NB4 (cell line): Measurements from ENCODE around the gene CHRNG.
"Not testable (repeated sequence)": the region's sequence is repeated elsewhere in the genome, so short reads cannot be mapped to it uniquely, and the experiment has no call there.

Source experiments
- DNase-seq: peaks from one replicate; pipeline ENCODE4 v3.0.0; 2010; ENCODE audit warnings: low read depth
- H3K4me3 ChIP-seq: one replicate; pipeline ENCODE4 v1.5.1; 2011; ENCODE audit warnings: mild to moderate bottlenecking, low read depth, low read length, moderate library complexity
- MYC ChIP-seq: IDR thresholded peaks from 2 replicates; pipeline ENCODE4 v1.6.1; 2011; ENCODE audit warnings: low read depth, low read length
- POLR2A ChIP-seq: IDR thresholded peaks from 2 replicates; pipeline ENCODE4 v1.6.1; 2011; ENCODE audit warnings: mild to moderate bottlenecking; ENCODE audit not compliant: insufficient read length; ENCODE audit errors: extremely low read depth
- TF ChIP-seq, protein P1 (sequence below): IDR thresholded peaks from one replicate; pipeline ENCODE4 v1.5.1; 2012; ENCODE audit warnings: low read depth, low read length
- TF ChIP-seq, protein P2 (sequence below): IDR thresholded peaks from 2 replicates; pipeline ENCODE4 v1.6.1; 2011; ENCODE audit warnings: low read depth, low read length

The CHRNG gene

DNA sequence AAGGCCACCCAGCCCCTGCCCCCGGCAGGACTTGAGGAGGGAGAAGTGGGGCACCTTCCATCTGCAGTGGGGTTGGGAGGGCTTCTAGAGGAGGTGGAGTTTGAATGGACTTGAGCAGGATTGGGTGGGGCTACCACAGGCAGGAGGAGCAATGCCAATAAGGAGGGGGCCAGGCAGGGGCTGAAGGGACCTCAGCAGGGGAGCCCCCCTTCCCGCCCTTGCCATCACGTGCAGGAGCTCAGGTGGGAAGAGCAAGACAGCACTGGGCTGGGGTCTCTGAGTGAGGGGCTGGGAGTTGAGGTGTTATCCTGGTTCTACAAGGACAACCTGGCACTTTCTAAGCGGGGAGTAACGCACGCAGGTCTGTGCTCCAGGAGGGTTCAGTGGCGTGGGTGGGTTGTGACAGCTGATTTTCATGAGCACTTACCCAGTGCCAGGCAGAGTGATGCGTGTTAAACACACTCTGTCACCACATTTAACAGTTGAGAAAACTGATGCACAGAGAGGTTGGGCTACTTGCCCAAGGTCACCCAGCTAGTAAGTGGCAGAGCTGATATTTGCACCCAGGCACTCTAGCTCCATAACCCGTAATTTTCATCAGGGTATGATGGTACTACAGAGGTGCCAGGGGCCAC, 8.7 kb upstream of the CHRNG start:
- TF ChIP-seq, protein P1, sequence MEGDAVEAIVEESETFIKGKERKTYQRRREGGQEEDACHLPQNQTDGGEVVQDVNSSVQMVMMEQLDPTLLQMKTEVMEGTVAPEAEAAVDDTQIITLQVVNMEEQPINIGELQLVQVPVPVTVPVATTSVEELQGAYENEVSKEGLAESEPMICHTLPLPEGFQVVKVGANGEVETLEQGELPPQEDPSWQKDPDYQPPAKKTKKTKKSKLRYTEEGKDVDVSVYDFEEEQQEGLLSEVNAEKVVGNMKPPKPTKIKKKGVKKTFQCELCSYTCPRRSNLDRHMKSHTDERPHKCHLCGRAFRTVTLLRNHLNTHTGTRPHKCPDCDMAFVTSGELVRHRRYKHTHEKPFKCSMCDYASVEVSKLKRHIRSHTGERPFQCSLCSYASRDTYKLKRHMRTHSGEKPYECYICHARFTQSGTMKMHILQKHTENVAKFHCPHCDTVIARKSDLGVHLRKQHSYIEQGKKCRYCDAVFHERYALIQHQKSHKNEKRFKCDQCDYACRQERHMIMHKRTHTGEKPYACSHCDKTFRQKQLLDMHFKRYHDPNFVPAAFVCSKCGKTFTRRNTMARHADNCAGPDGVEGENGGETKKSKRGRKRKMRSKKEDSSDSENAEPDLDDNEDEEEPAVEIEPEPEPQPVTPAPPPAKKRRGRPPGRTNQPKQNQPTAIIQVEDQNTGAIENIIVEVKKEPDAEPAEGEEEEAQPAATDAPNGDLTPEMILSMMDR, result no peak
- TF ChIP-seq POLR2A (no peak), MYC (no peak)
- TF ChIP-seq, protein P2, sequence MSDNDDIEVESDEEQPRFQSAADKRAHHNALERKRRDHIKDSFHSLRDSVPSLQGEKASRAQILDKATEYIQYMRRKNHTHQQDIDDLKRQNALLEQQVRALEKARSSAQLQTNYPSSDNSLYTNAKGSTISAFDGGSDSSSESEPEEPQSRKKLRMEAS, result no peak
- no peak for DNase-seq
- no peak overlapping the region for H3K4me3 ChIP-seq

DNA sequence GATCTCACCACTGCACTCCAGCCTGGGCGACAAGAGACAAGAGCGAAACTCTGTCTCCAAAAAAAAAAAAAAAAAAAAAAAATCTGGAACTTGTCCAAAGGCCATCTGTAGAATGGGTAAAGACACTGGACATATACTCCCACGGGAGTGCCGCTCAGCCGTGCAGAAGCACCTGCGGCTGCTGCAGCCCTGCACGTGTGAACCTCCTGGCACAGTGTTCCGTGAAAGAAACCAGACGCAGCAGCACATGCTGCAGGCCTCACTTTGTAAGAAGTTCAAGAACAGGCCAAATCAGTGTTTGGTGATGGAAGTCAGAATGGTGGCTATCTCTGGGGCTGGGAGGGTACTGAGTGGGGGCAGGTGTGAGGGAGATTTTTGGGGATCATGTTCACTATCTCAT, 7.1 kb upstream of the CHRNG start:
- no peak for DNase-seq
- no peak overlapping the region for H3K4me3 ChIP-seq
- TF ChIP-seq POLR2A, result no peak
- TF ChIP-seq MYC, result no peak

DNA sequence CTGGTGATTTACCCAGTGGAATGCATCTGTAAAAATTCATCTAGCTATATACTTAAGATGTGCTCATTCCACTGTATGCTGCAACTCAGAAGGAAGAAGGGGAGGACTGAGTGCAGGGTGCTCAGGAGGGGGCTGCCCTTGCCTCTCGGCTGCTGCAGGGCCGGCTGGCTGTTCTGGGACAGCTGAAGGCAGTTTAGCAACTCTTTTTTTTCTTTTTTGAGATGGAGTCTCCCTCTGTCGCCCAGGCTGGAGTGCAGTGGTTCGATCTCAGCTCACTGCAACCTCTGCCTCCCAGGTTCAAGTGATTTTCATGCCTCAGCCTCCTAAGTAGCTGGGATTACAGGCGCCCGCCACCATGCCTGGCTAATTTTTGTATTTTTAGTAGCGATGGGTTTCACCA, 6.7 kb upstream of the CHRNG start:
- H3K4me3 ChIP-seq, DNase-seq: not testable (repeated sequence)

DNA sequence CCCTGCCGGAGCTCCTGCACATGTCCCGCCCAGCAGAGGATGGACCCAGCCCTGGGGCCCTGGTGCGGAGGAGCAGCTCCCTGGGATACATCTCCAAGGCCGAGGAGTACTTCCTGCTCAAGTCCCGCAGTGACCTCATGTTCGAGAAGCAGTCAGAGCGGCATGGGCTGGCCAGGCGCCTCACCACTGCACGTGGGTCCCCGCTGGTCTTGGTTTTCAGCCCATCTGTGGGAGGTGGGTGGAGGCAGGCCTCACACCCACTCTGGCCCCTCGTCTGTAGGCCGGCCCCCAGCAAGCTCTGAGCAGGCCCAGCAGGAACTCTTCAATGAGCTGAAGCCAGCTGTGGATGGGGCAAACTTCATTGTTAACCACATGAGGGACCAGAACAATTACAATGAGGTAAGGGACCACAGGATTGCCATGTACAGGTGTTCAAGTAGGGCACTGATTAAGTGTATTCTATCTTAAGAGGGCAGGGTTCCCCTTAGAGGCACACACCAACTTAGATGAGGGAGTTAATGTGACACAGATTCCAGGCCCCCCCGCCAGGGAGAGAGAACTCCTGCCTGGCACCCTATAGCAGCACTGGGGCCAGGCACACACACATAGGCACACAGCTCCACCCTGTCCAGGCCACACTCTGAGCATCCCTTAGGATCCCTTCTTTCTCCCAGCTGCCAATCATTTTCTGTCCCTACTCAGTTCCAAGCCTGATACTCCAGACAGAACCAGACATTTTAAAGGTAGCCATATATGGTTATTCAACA, 5.4 kb upstream of the CHRNG start:
- no peak overlapping the region for H3K4me3 ChIP-seq
- DNase-seq, result no peak
- no peak for TF ChIP-seq MYC
- TF ChIP-seq POLR2A, result no peak
- TF ChIP-seq, protein P1, result no peak
- TF ChIP-seq, protein P2, result no peak

DNA sequence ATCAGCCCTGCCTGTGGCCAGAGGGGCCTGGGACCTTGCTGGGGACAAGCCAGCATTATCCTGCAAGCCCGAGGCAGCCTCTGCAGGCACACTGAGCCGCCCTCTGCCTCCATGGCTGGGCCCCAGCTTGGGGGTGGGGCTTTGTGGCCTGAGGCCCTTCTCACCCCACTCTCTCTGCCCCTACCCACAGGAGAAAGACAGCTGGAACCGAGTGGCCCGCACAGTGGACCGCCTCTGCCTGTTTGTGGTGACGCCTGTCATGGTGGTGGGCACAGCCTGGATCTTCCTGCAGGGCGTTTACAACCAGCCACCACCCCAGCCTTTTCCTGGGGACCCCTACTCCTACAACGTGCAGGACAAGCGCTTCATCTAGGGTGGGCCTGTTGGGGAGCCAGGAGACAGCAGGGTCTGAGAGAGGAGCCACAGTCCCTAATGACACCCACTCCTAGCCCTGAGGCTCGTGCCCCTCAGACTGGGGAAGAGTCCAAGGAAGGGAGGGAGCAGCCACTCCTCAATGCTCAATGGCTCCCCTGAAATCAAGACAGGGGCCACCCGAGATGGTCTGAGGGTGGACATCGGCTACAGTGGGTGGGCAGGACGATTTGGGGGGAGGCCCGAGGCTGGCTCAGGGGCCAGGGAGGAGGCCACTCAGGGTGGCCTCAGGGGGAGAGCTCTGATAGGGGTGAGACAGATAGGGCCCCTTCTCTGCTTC, 4.4 kb upstream of the CHRNG start:
- DNase-seq, result no peak
- TF ChIP-seq, protein P1, result no peak
- TF ChIP-seq POLR2A (no peak), MYC (no peak)
- TF ChIP-seq, protein P2, result no peak
- H3K4me3 ChIP-seq, result no peak overlapping the region

DNA sequence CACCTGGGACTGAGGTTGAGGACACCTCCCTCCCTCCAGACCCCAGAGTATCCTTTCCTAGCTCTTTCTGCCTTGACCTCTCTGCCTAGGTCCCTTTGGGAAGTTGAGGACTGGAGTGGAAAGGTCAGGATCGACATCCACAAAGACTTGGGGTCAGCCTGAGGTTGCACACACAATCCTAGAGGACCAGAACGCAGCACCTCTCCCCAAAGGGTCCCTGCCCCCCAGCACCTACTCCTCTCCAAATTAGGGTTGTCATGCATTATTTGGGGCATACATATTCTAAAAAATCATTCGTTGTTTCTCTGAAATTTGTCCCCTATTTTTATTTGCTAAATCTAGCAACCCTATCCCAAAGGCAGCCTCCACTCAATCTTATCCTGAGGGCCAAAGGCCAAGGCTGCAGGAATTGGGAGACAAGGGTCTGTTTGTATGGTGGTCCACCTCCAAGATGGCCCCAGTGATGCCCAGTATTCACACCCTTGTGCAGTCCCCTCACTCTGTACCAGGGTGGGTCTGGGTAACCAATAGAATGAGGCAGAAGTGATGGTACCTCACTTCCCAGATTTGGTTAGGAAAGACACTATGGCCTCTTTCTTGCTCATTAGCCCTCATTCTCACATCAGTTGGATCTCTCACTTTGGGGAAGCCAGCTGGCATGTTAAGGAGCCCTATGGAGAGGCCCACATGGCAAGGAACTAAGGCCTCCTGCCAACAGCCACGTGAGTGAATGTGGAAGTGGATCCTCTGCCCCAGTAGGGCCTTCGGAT, 3.5 kb upstream of the CHRNG start:
- no peak for DNase-seq
- H3K4me3 ChIP-seq, result no peak overlapping the region
- TF ChIP-seq POLR2A, result no peak
- TF ChIP-seq, protein P2, result no peak
- TF ChIP-seq, protein P1, result no peak
- TF ChIP-seq MYC, result no peak
